COLO668 (cell line): ENCODE measurements around the gene SPRED1.
"Not testable (repeated sequence)": the region's sequence is repeated elsewhere in the genome, so short reads cannot be mapped to it uniquely, and the experiment has no call there.

ENCODE experiments used
- DNase-seq: peaks from one replicate; lab custom pipeline; 2025; ENCODE audit not compliant: unreplicated experiment; lab: John Stamatoyannopoulos, UW

The SPRED1 gene

GRCh38 chr15:38229705-38230310 is 22.8 kb upstream of the SPRED1 start:
- no peak for DNase-seq

GRCh38 chr15:38231436-38231835 is 21.2 kb upstream of the SPRED1 start:
- DNase-seq, result no peak

- DNase-seq, result not testable (repeated sequence)
Observed at GRCh38 chr15:38237021-38237420, 15.6 kb upstream of the SPRED1 start.

- DNase-seq, result no peak
Observed at GRCh38 chr15:38238311-38238710, 14.3 kb upstream of the SPRED1 start.

- no peak for DNase-seq
Observed at GRCh38 chr15:38242055-38242454, 10.6 kb upstream of the SPRED1 start.

GRCh38 chr15:38243278-38244055 is 9.2 kb upstream of the SPRED1 start:
- no peak for DNase-seq

- no peak for DNase-seq
Observed at GRCh38 chr15:38247336-38247735, 5.3 kb upstream of the SPRED1 start.

GRCh38 chr15:38253351-38253781 is 730 bp downstream of the SPRED1 start:
- no peak for DNase-seq

- DNase-seq, result peak; percentile 46
Observed at GRCh38 chr15:38254051-38254883, 1.6 kb downstream of the SPRED1 start.

- no peak for DNase-seq
Observed at GRCh38 chr15:38255690-38256089, 3.1 kb downstream of the SPRED1 start.

GRCh38 chr15:38257676-38258075 is 5.0 kb downstream of the SPRED1 start:
- no peak for DNase-seq

- no peak for DNase-seq
Observed at GRCh38 chr15:38259134-38259533, 6.5 kb downstream of the SPRED1 start.

- DNase-seq, result no peak
Observed at GRCh38 chr15:38260077-38260476, 7.4 kb downstream of the SPRED1 start.

- DNase-seq, result no peak
Observed at GRCh38 chr15:38263251-38263650, 10.6 kb downstream of the SPRED1 start.

GRCh38 chr15:38263996-38264395 is 11.4 kb downstream of the SPRED1 start:
- no peak for DNase-seq

GRCh38 chr15:38266247-38266986 is 13.8 kb downstream of the SPRED1 start:
- no peak for DNase-seq

- no peak for DNase-seq
Observed at GRCh38 chr15:38267421-38268022, 14.9 kb downstream of the SPRED1 start.

GRCh38 chr15:38271144-38271543 is 18.5 kb downstream of the SPRED1 start:
- DNase-seq, result no peak

- DNase-seq, result no peak
Observed at GRCh38 chr15:38271895-38272294, 19.3 kb downstream of the SPRED1 start.

GRCh38 chr15:38272431-38272830 is 19.8 kb downstream of the SPRED1 start:
- DNase-seq, result not testable (repeated sequence)

GRCh38 chr15:38274135-38274534 is 21.5 kb downstream of the SPRED1 start:
- DNase-seq, result no peak
